Omental fat pad (tissue), 4 donors: ENCODE measurements around the gene THOC1. TPM values are rescaled to one million over a fixed set of nuclear protein-coding genes. Genes with fewer than 3 reads are reported as not detected.

Experiments
- ATAC-seq: fragments of 150-250 bp; one replicate; pipeline ENCODE4 v1.9.1; 2016; ENCODE audit warnings: mild to moderate bottlenecking, moderate library complexity; ENCODE audit not compliant: low FRiP score
- DNase-seq: peaks from one replicate; pipeline ENCODE4 v3.0.0-alpha.2; 2019; ENCODE audit warnings: low spot score
- CTCF ChIP-seq, 3 donors: fragments of 450-650 bp; IDR thresholded peaks; one replicate each; pipeline ENCODE4 v1.5.1; 2016 to 2017; ENCODE audit warnings: antibody characterized with exemption in 3 of 3, mild to moderate bottlenecking in 3 of 3, moderate library complexity in 2 of 3
- total RNA-seq, 4 donors: library from RNA; depleted of rRNA; stranded (reverse); fragments of >200 nt; gene quantifications; one replicate each; pipeline ENCODE4 v1.1.0, GENCODE V29; 2016

THOC1 gene
- total RNA-seq, 4 donors from 2014 or later: 33.0 to 60.6 (median 45.9) TPM

GRCh38 chr18:306608-307255 is 38.9 kb upstream of the THOC1 start:
- no peak for TF ChIP-seq CTCF (IDR thresholded peaks at IDR 0.05)
- ATAC-seq (no peak), DNase-seq (no peak)

GRCh38 chr18:305003-305501 is 37.2 kb upstream of the THOC1 start:
- no peak for TF ChIP-seq CTCF (IDR thresholded peaks at IDR 0.05)
- DNase-seq: no peak
- no peak for ATAC-seq

- ATAC-seq (no peak), DNase-seq (no peak)
- no peak for TF ChIP-seq CTCF (IDR thresholded peaks at IDR 0.05)
These were observed 35.8 kb upstream of the THOC1 start for GRCh38 chr18:303607-304006.

GRCh38 chr18:303011-303410 is 35.2 kb upstream of the THOC1 start:
- no peak for ATAC-seq
- TF ChIP-seq CTCF (IDR thresholded peaks at IDR 0.05): no peak
- no peak for DNase-seq

- no peak for TF ChIP-seq CTCF (IDR thresholded peaks at IDR 0.05)
- no peak for ATAC-seq
These were observed 34.2 kb upstream of the THOC1 start for GRCh38 chr18:302097-302496.

GRCh38 chr18:297936-298335 is 30.1 kb upstream of the THOC1 start:
- DNase-seq (no peak), ATAC-seq (no peak)
- TF ChIP-seq CTCF (IDR thresholded peaks at IDR 0.05): no peak

More at GRCh38 chr18:302097-302496, 34.2 kb upstream of the THOC1 start:
- no peak for DNase-seq
